C4-2B (cell line): ENCODE data around the gene ITGB4.

Experiments used
- H3K27ac ChIP-seq: fragments of 450-650 bp; 2 replicates; pipeline ENCODE4 v1.5.1; 2017
- ZFX ChIP-seq: fragments of 450-650 bp; IDR thresholded peaks from 2 replicates; pipeline ENCODE4 v1.6.1; 2017
- TF ChIP-seq, protein P1 (sequence below): fragments of 450-650 bp; conservative IDR thresholded peaks from 2 replicates; pipeline ENCODE4 v1.5.1; 2017; ENCODE audit warnings: mild to moderate bottlenecking

ITGB4 gene

DNA sequence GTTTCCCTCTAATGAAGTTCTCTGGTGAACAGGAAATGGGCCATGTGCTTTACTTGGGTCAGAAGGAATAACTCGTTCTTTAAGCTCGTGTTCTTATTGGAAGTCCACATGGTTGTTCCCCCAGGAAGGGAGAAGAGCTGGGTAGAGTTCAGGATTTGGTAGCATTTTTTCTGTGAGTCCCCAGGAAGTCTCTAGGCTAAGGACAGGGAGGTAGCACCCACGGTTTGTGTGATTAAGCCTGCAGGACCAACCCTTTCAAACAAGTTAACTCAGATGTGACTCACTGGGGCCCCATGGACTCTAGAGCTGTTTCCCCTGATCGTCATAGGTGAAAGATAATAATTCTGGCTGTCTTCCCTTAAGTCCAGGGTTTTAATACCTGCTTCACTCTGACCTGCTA lies 37.7 kb upstream of the ITGB4 start:
- TF ChIP-seq, protein P1, sequence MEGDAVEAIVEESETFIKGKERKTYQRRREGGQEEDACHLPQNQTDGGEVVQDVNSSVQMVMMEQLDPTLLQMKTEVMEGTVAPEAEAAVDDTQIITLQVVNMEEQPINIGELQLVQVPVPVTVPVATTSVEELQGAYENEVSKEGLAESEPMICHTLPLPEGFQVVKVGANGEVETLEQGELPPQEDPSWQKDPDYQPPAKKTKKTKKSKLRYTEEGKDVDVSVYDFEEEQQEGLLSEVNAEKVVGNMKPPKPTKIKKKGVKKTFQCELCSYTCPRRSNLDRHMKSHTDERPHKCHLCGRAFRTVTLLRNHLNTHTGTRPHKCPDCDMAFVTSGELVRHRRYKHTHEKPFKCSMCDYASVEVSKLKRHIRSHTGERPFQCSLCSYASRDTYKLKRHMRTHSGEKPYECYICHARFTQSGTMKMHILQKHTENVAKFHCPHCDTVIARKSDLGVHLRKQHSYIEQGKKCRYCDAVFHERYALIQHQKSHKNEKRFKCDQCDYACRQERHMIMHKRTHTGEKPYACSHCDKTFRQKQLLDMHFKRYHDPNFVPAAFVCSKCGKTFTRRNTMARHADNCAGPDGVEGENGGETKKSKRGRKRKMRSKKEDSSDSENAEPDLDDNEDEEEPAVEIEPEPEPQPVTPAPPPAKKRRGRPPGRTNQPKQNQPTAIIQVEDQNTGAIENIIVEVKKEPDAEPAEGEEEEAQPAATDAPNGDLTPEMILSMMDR, result no peak
- H3K27ac ChIP-seq, result no peak overlapping the region

- TF ChIP-seq, protein P1, result no peak
- no peak for TF ChIP-seq ZFX
- no peak overlapping the region for H3K27ac ChIP-seq
Measured at GRCh38 chr17:75684249-75684648, 37.0 kb upstream of the ITGB4 start.

- H3K27ac ChIP-seq, result no peak overlapping the region
- TF ChIP-seq, protein P1, result no peak
- TF ChIP-seq ZFX, result no peak
Measured at GRCh38 chr17:75684924-75685323, 36.3 kb upstream of the ITGB4 start.

- TF ChIP-seq ZFX, result no peak
- TF ChIP-seq, protein P1, result no peak
- H3K27ac ChIP-seq, result no peak overlapping the region
Measured at GRCh38 chr17:75685499-75685898, 35.8 kb upstream of the ITGB4 start.

DNA sequence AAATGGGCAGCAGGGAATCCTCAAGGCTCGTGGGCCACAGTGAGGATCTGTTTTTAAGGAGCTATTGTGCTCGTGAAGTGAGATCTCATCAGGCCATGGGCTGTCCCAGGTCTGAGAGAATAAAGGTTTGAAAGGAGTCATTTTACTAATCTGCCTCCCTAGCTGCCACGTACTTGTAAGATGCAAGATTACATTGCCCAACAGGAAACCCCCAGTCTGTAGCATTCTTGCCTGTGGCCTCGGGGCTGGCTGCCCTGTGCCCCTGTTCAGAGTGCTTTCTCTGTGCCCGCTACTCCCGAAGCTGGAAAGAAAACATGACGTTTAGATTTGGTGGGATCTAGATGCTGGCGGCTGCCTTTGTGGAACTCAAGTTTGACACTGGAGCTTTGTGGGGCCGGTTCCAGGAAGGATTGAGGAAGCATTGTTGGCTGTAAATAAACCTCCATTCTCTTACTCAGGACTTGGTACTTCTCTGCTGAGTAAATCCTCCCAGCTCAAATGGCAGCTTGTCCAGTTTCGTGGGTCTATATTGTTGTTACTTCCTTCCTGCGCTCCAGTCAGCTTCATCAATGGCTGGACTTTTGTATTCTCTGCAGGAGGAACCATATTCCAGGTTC lies 32.9 kb upstream of the ITGB4 start:
- no peak overlapping the region for H3K27ac ChIP-seq

GRCh38 chr17:75689441-75689873 lies 31.8 kb upstream of the ITGB4 start:
- no peak overlapping the region for H3K27ac ChIP-seq
- TF ChIP-seq, protein P1, result no peak
- no peak for TF ChIP-seq ZFX

More for the DNA sequence above, 32.9 kb upstream of the ITGB4 start:
- no peak for TF ChIP-seq ZFX
- TF ChIP-seq, protein P1, result no peak

DNA sequence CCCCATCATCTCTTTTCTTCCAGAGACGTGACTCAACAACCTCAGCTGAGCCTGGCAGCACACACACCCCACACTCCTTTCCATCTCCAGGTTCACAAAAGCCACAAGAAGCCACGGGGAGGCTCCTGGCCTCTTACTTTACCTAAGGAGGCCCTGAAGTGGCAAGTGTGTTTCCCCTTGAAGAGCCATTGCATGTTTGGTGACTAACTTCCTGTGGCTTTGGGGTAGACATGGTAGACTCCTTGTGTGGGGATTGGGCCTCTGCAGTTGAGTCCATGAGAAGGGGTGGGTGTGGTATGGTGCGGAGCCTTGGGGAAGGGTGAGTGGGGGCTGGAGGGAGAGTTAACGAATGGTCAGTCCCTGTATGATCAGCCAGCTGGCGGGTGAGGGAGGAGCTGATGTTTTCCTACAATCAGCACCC lies 29.9 kb upstream of the ITGB4 start:
- H3K27ac ChIP-seq, result no peak overlapping the region
- TF ChIP-seq, protein P1, result no peak
- TF ChIP-seq ZFX, result no peak
